Upper lobe of left lung (tissue), 6 donors: Measurements from ENCODE around the gene DCDC2B. TPM values are rescaled to one million over a fixed set of nuclear protein-coding genes. Genes with fewer than 3 reads are reported as not detected.
A peak's percentile ranks its signal among the peaks of the same experiment; 100 is the strongest.

Experiments used
- ATAC-seq, 2 donors: fragments of 200-7000 bp; cut with Tn5 transposase; one replicate each; pipeline ENCODE4 v1.9.1; 2022; ENCODE audit warnings: mild to moderate bottlenecking in 2 of 2, moderate library complexity in 2 of 2; ENCODE audit not compliant: low FRiP score in 2 of 2
- DNase-seq, 2 donors: peaks; one replicate each; pipeline ENCODE4 v3.0.0-alpha.2; 2019 to 2020
- H3K27ac ChIP-seq, 4 donors: fragments of 200-600 bp; sonication (generic); one replicate each; pipeline ENCODE4 v1.5.1; 2016 to 2019
- H3K27me3 ChIP-seq, 4 donors: fragments of 200-600 bp; sonication (generic); one replicate each; pipeline ENCODE4 v1.5.1; 2017 to 2019
- H3K36me3 ChIP-seq, 4 donors: fragments of 200-600 bp; sonication (generic); one replicate each; pipeline ENCODE4 v1.5.1; 2016 to 2019
- H3K4me1 ChIP-seq, 4 donors: fragments of 200-600 bp; sonication (generic); one replicate each; pipeline ENCODE4 v1.5.1; 2018 to 2019
- H3K4me3 ChIP-seq, 4 donors: fragments of 200-600 bp; sonication (generic); one replicate each; pipeline ENCODE4 v1.5.1; 2017 to 2019; ENCODE audit warnings: mild to moderate bottlenecking in 2 of 4, moderate library complexity in 1 of 4
- H3K9me3 ChIP-seq, 4 donors: fragments of 200-600 bp; sonication (generic); one replicate each; pipeline ENCODE4 v1.5.1; 2018 to 2019
- CTCF ChIP-seq, 6 experiments: fragments of 450-650 bp in 4 of 6; fragments of 200-600 bp in 2 of 6; sonication (generic) in 2 of 6; IDR thresholded peaks; one replicate each; pipeline ENCODE4 v1.5.1; 2016 to 2019; ENCODE audit warnings: antibody characterized with exemption in 6 of 6
- EP300 ChIP-seq, 4 donors: sonication (generic); formaldehyde crosslinking; IDR thresholded peaks; one replicate each; pipeline ENCODE4 v1.5.1; 2017; ENCODE audit warnings: antibody characterized with exemption in 4 of 4, control low read depth in 2 of 4
- POLR2A ChIP-seq, 4 donors: fragments of 450-650 bp; IDR thresholded peaks; one replicate each; pipeline ENCODE4 v1.5.1; 2016 to 2017; ENCODE audit warnings: antibody characterized with exemption in 4 of 4, mild to moderate bottlenecking in 2 of 4
- POLR2AphosphoS5 ChIP-seq, 2 donors: sonication (generic); formaldehyde crosslinking; IDR thresholded peaks; one replicate each; pipeline ENCODE4 v1.5.1; 2017; ENCODE audit warnings: antibody characterized with exemption in 2 of 2
- WGBS, 2 donors: methylation state at CpG; one replicate each; pipeline ENCODE4 v1.1.5; 2017 to 2018; 5-methylcytosine and 5-hydroxymethylcytosine counted together
- total RNA-seq, 6 donors: library from RNA; depleted of rRNA in 4 of 6; stranded (reverse); fragments of >200 nt in 4 of 6; gene quantifications; one replicate each; pipeline versions ENCODE4 v1.1.0 to v1.2.1, GENCODE V29; 2016 to 2021
- donor health status: DM: no; HTN: no; CAD: no; lungs with moderate emphysema.
- donor health status: DM: no; HTN: yes; CAD: no; lungs with severe emphysema.

Gene DCDC2B
- total RNA-seq, 6 donors from 2014 or later: 0.11 to 11.4 (median 4.5) TPM

- TF ChIP-seq POLR2AphosphoS5 (IDR thresholded peaks at IDR 0.05) (peak in 1 of 2 donors; percentile 22), POLR2A (IDR thresholded peaks at IDR 0.05) (no peak), CTCF (IDR thresholded peaks at IDR 0.05) (no peak), EP300 (IDR thresholded peaks at IDR 0.05) (no peak)
- DNase-seq (no peak), ATAC-seq (peak in 1 of 2 donors; percentile 49)
- peak overlapping the region; percentile 11 to 22 (median 16) for H3K4me3 ChIP-seq
- H3K27me3 ChIP-seq: no peaks in the 10 kb centered on the region
- H3K36me3 ChIP-seq: no peaks in the 10 kb centered on the region
- H3K4me1 ChIP-seq: peaks cover 33 to 53% (median 46%) of the 10 kb centered on the region in 4 donors
- no peaks in the 10 kb centered on the region for H3K9me3 ChIP-seq
- 25% methylated on average over 7 of the region's 7 CpGs for WGBS, 2 donors
- peak overlapping the region in 3 of 4 donors; percentile 79 to 94 (median 89) for H3K27ac ChIP-seq
Measured at GRCh38 chr1:32242341-32242851, 33.5 kb downstream of the DCDC2B start.

DNA sequence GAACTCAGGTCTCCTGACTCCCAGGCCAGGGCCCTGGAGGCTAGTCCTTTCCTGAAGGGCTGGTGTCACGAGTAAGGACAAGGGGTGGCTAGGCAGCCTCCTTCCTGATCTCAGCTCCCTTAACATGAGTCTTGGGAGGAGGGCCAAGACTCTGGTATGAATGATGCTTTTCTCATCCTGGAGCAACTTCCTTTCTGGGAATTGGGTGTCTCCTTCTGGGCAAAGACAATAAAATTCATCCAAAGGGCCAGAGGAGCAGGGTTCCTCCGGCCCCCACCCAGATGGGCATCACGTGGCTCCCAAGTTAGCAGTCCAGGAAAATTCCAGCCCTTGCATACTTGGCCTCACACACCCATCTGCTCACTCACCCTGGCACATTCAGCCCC lies 38.0 kb downstream of the DCDC2B start, which contains the start of gene FAM167B:
Gene FAM167B (plus strand): TSS at position 335 of the 386 bp plus-strand sequence. CDS start 200 bp downstream, outside the sequence.
- ATAC-seq (peak; percentile 28 to 30), DNase-seq (peak in 1 of 2 donors; percentile 39)
- WGBS, 2 donors: 52 to 73% methylated on average over 2 of the region's 3 CpGs
- no peak for TF ChIP-seq CTCF (IDR thresholded peaks at IDR 0.05)
- no peak for TF ChIP-seq POLR2A (IDR thresholded peaks at IDR 0.05)
- TF ChIP-seq POLR2AphosphoS5 (IDR thresholded peaks at IDR 0.05): peak; percentile 71 to 92
- TF ChIP-seq EP300 (IDR thresholded peaks at IDR 0.05): peak; percentile 12 to 94 (median 84)
- Histone ChIP-seq H3K27me3 (no peaks in the 10 kb centered on the region), H3K9me3 (no peaks in the 10 kb centered on the region), H3K4me1 (peaks cover 48 to 71% (median 64%) of the 10 kb centered on the region in 4 donors), H3K27ac (peak within 1 kb of the TSS; percentile 66 to 87 (median 84)), H3K4me3 (peak within 1 kb of the TSS in 2 of 4 donors; percentile 19 to 32), H3K36me3 (no peaks in the 10 kb centered on the region)

DNA sequence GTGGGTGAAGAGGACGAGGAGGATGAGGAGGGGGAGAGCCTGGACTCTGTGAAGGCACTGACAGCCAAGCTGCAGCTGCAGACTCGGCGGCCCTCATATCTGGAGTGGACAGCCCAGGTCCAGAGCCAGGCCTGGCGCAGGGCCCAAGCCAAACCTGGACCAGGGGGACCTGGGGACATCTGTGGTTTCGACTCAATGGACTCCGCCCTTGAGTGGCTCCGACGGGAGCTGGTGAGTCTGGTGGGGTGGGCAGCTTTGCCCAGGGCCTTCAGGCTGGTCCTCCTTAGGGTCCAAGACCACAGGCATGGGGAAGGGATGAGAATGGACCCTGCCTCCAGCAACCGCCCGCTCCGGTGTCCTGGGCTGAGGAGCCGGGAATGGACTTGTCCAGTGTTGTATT lies 38.6 kb downstream of the DCDC2B start:
- ATAC-seq (peak in 1 of 2 donors; percentile 3), DNase-seq (peak in 1 of 2 donors; percentile 76)
- 44 to 80% methylated on average over 4 to 8 of the region's 12 CpGs for WGBS, 2 donors
- no peak for TF ChIP-seq EP300 (IDR thresholded peaks at IDR 0.05)
- H3K9me3 ChIP-seq: no peaks in the 10 kb centered on the region
- no peaks in the 10 kb centered on the region for H3K36me3 ChIP-seq
- H3K27ac ChIP-seq: peak overlapping the region; percentile 66 to 87 (median 82)
- H3K4me1 ChIP-seq: peaks cover 46 to 71% (median 62%) of the 10 kb centered on the region in 4 donors
- peak overlapping the region in 1 of 4 donors; percentile 32 for H3K4me3 ChIP-seq
- H3K27me3 ChIP-seq: no peaks in the 10 kb centered on the region

GRCh38 chr1:32247983-32248889 lies 39.3 kb downstream of the DCDC2B start:
- TF ChIP-seq CTCF (IDR thresholded peaks at IDR 0.05): peak; percentile 89 to 97 (median 94)
- no peak for TF ChIP-seq POLR2A (IDR thresholded peaks at IDR 0.05)
- TF ChIP-seq EP300 (IDR thresholded peaks at IDR 0.05): no peak
- peak; percentile 12 to 51 for TF ChIP-seq POLR2AphosphoS5 (IDR thresholded peaks at IDR 0.05)
- H3K27me3 ChIP-seq: no peaks in the 10 kb centered on the region
- peaks cover 45 to 68% (median 56%) of the 10 kb centered on the region in 4 donors for H3K4me1 ChIP-seq
- no peaks in the 10 kb centered on the region for H3K36me3 ChIP-seq
- peak overlapping the region in 3 of 4 donors; percentile 17 to 32 (median 19) for H3K4me3 ChIP-seq
- ATAC-seq: peak; percentile 76 to 86
- H3K27ac ChIP-seq: peak overlapping the region; percentile 66 to 87 (median 82)
- DNase-seq: peak; percentile 93 to 97
- 8 to 30% methylated on average over 6 to 21 of the region's 31 CpGs for WGBS, 2 donors
- no peaks in the 10 kb centered on the region for H3K9me3 ChIP-seq
